K562 (cell line): ENCODE measurements around the gene ZBTB16. TPM values are rescaled to one million over a fixed set of nuclear protein-coding genes. Genes with fewer than 3 reads are reported as not detected.
A peak's percentile ranks its signal among the peaks of the same experiment; 100 is the strongest.

Experiments used
- CHCHD3 ChIP-seq: fragments of 250-450 bp; sonication (Bioruptor Pico); IDR thresholded peaks from 2 replicates; pipeline ENCODE4 v2.1.2; 2022; ENCODE audit warnings: mild to moderate bottlenecking
- DPF2 ChIP-seq: fragments of 450-650 bp; IDR thresholded peaks from 2 replicates; pipeline ENCODE4 v1.6.1; 2016
- EHMT2 ChIP-seq: fragments of 450-650 bp; IDR thresholded peaks from 2 replicates; pipeline ENCODE4 v1.6.1; 2018; ENCODE audit warnings: antibody characterized with exemption
- EP400 ChIP-seq: fragments of 450-650 bp; IDR thresholded peaks from 2 replicates; pipeline ENCODE4 v1.6.1; 2017; ENCODE audit warnings: antibody characterized with exemption, mild to moderate bottlenecking, moderate library complexity
- GATAD2A ChIP-seq: fragments of 450-650 bp; IDR thresholded peaks from 2 replicates; pipeline ENCODE4 v1.6.1; 2017
- MAFG ChIP-seq: fragments of 450-650 bp; conservative IDR thresholded peaks from 2 replicates; pipeline ENCODE4 v1.6.1; 2016; ENCODE audit warnings: missing genetic modification characterization, missing compliant biosample characterization
- NBN ChIP-seq: fragments of 450-650 bp; IDR thresholded peaks from 2 replicates; pipeline ENCODE4 v1.6.1; 2016; ENCODE audit warnings: low read depth, mild to moderate bottlenecking
- NFIC ChIP-seq: fragments of 450-650 bp; IDR thresholded peaks from 2 replicates; pipeline ENCODE4 v1.6.1; 2017; ENCODE audit warnings: mild to moderate bottlenecking, inconsistent platforms
- NR2C1 ChIP-seq, 2 experiments: fragments of 450-650 bp; IDR thresholded peaks; 2 replicates each; pipeline ENCODE4 v1.6.1; 2017; ENCODE audit warnings: mild to moderate bottlenecking in 2 of 2, antibody characterized with exemption in 1 of 2, inconsistent platforms in 1 of 2, missing compliant biosample characterization in 1 of 2, missing genetic modification characterization in 1 of 2
- RFX5 ChIP-seq: IDR thresholded peaks from 2 replicates; pipeline ENCODE4 v1.6.1; 2011; ENCODE audit warnings: low read depth, mild to moderate bottlenecking, improper control_type of control experiment, low read length
- SETDB1 ChIP-seq: IDR thresholded peaks from one replicate; pipeline ENCODE4 v1.6.1; 2012; ENCODE audit warnings: low read length, control low read depth, inconsistent platforms
- SIX5 ChIP-seq, 2 experiments: IDR thresholded peaks; 2 replicates each; pipeline ENCODE4 v1.6.1; 2011; ENCODE audit warnings: low read length in 2 of 2, borderline replicate concordance in 1 of 2, low read depth in 1 of 2, mild to moderate bottlenecking in 1 of 2, moderate library complexity in 1 of 2; ENCODE audit not compliant: insufficient read depth in 1 of 2
- SP2 ChIP-seq: IDR thresholded peaks from 2 replicates; pipeline ENCODE4 v1.6.1; 2011; ENCODE audit warnings: mild to moderate bottlenecking, low read depth, low read length, moderate library complexity; ENCODE audit not compliant: poor library complexity, severe bottlenecking; ENCODE audit errors: extremely low read depth
- TARDBP ChIP-seq: fragments of 450-650 bp; IDR thresholded peaks from 2 replicates; pipeline ENCODE4 v1.6.1; 2016
- TSC22D4 ChIP-seq: fragments of 450-650 bp; IDR thresholded peaks from 2 replicates; pipeline ENCODE4 v1.6.1; 2016; ENCODE audit warnings: missing genetic modification characterization, missing biosample characterization, control low read depth
- U2AF1 ChIP-seq: fragments of 200-400 bp; formaldehyde crosslinking; optimal IDR thresholded peaks from 2 replicates; pipeline ENCODE3; 2017; ENCODE audit warnings: mild to moderate bottlenecking, low read depth, low read length, moderate library complexity
- ZBTB17 ChIP-seq: fragments of 450-650 bp; formaldehyde crosslinking; IDR thresholded peaks from 2 replicates; pipeline ENCODE4 v1.4.0; 2020; ENCODE audit warnings: mild to moderate bottlenecking
- ZBTB33 ChIP-seq: sonication (generic); formaldehyde crosslinking; IDR thresholded peaks from 2 replicates; pipeline ENCODE4 v1.8.1; 2023; ENCODE audit warnings: mild to moderate bottlenecking, missing genetic modification reagents
- ZNF511 ChIP-seq: sonication (generic); formaldehyde crosslinking; IDR thresholded peaks from 2 replicates; pipeline ENCODE4 v1.8.0; 2022; ENCODE audit warnings: mild to moderate bottlenecking, missing genetic modification reagents
- polyA plus RNA-seq, 8 experiments: library from polyadenylated mRNA; depleted of rRNA in 4 of 8; stranded (reverse) in 5 of 8; unstranded in 3 of 8; fragments of >200 nt; fragmentation: Nextera tagmentation in 2 of 8; fragmentation: Illumina TruSeq in 1 of 8; extraction: Ambion mirVana in 2 of 8; extraction: Trizol in 1 of 8; gene quantifications; 2 replicates each; pipeline versions ENCODE4 v1.2.1 to v1.2.3, GENCODE V29; 2011 to 2014; ENCODE audit warnings: inconsistent platforms in 1 of 8, missing spikeins in 1 of 8
- total RNA-seq, 7 experiments: library from RNA; depleted of rRNA in 6 of 7; stranded (reverse); fragments of >200 nt in 6 of 7; fragmentation: Illumina TruSeq in 2 of 7; extraction: Trizol in 2 of 7; gene quantifications; 2 replicates each; pipeline versions ENCODE4 v1.2.1 to v1.2.3, GENCODE V29; 2011 to 2021; ENCODE audit warnings: low replicate concordance in 1 of 7
- TF ChIP-seq, protein P1 (sequence below), 2 experiments: IDR thresholded peaks in 1 of 2; conservative IDR thresholded peaks in 1 of 2; 2 replicates each; pipeline ENCODE4 v1.6.1; 2016; ENCODE audit warnings: low read depth in 2 of 2, mild to moderate bottlenecking in 1 of 2, missing compliant biosample characterization in 1 of 2, missing genetic modification characterization in 1 of 2, moderate library complexity in 1 of 2
- TF ChIP-seq, protein P2 (sequence below): fragments of 450-650 bp; formaldehyde crosslinking; IDR thresholded peaks from 2 replicates; pipeline ENCODE4 v1.4.0; 2020; ENCODE audit warnings: mild to moderate bottlenecking

Gene ZBTB16
- total and polyA plus RNA-seq, 9 of the 15 experiments (the other 6 are each of a cell fraction or from before 2014, with no cell fraction given) = 0.06 to 0.40 (median 0.24) TPM; not detected in 4

GRCh38 chr11:114159802-114160632 is 100.5 kb downstream of the ZBTB16 start (continued):
- TF ChIP-seq NBN (peak; percentile 93), TARDBP (no peak), SIX5 (IDR thresholded peaks at IDR 0.05; ENCODE audit: borderline replicate concordance in 1 of 2, insufficient read depth in 1 of 2, low read depth in 1 of 2, low read length in 2 of 2) (no peak), EP400 (no peak), DPF2 (peak; percentile 79), RFX5 (no peak), ZBTB17 (CRISPR knock-in tag) (no peak), NR2C1 (IDR thresholded peaks at IDR 0.05) (no peak), NR2C1 (tag; IDR thresholded peaks at IDR 0.05) (no peak), TSC22D4 (no peak), CHCHD3 (CRISPR knock-in tag) (no peak), NFIC (peak; percentile 100), SETDB1 (no peak), MAFG (no peak), EHMT2 (no peak), GATAD2A (0 out of 2 replicates have a peak, but pooled peaks have one; percentile 61), ZBTB33 (CRISPR knock-in tag) (no peak), U2AF1 (no peak), SP2 (no peak), ZNF511 (no peak)
- TF ChIP-seq, protein P1, sequence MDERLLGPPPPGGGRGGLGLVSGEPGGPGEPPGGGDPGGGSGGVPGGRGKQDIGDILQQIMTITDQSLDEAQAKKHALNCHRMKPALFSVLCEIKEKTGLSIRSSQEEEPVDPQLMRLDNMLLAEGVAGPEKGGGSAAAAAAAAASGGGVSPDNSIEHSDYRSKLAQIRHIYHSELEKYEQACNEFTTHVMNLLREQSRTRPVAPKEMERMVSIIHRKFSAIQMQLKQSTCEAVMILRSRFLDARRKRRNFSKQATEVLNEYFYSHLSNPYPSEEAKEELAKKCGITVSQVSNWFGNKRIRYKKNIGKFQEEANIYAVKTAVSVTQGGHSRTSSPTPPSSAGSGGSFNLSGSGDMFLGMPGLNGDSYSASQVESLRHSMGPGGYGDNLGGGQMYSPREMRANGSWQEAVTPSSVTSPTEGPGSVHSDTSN (CRISPR knock-in tag; IDR thresholded peaks at IDR 0.05; ENCODE audit: low read depth) = no peak
- TF ChIP-seq, protein P1 (tag; conservative IDR thresholded peaks at IDR 0.05; ENCODE audit: low read depth) = peak; percentile 80
- TF ChIP-seq, protein P2, sequence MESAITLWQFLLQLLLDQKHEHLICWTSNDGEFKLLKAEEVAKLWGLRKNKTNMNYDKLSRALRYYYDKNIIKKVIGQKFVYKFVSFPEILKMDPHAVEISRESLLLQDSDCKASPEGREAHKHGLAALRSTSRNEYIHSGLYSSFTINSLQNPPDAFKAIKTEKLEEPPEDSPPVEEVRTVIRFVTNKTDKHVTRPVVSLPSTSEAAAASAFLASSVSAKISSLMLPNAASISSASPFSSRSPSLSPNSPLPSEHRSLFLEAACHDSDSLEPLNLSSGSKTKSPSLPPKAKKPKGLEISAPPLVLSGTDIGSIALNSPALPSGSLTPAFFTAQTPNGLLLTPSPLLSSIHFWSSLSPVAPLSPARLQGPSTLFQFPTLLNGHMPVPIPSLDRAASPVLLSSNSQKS (CRISPR knock-in tag) = no peak
